ENCODE measurements around the gene DTNB. TPM values are rescaled to one million over a fixed set of nuclear protein-coding genes. Genes with fewer than 3 reads are reported as not detected.

Gene DTNB
- total RNA-seq, 4 donors from 2014 or later, result 3.0 to 7.5 (median 4.3) TPM

DNA sequence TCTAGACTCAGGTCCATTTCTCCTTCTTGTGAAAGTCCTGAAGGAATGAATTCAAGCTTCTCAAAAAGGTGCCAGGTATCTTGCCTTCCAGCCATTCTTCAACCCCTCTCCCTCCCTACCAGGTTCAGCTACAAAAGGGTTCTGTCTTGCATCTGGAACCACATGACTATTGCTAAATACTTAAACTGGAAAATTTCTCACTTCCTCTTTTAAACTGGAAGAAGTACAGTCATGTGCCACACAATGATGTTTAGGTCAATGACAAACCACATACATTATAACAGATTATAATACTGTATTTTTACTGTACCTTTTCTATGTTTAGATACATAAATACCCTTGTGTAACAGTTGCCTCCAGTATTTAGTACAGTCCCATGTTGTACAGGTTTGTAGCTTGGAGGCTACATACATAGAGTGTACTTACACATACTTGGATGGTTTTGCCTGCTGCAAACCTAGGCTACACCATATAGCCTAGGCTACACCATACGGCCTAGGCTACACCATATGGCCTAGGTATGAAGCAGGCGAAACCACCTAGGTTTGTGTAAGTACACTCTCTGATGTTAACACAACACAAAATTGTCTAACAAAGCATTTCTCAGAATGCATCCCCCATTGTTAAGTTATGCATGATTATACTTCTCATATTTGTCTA, 189.6 kb downstream of the DTNB start:
- 100% methylated on average over 2 of the region's 2 CpGs for WGBS
- Histone ChIP-seq H3K4me3 (no peak overlapping the region), H3K36me3 (no peaks in the 10 kb centered on the region), H3K27me3 (no peaks in the 10 kb centered on the region), H3K4me1 (no peaks in the 10 kb centered on the region), H3K9me3 (no peaks in the 10 kb centered on the region), H3K27ac (replicated peaks in 1 of 4) (no peak overlapping the region)
- intact Hi-C loops (cut with DNase I), result no loop called here
- TF ChIP-seq POLR2A (IDR thresholded peaks at IDR 0.05; ENCODE audit: low read depth) (no peak), EP300 (IDR thresholded peaks at IDR 0.05) (no peak), POLR2AphosphoS5 (IDR thresholded peaks at IDR 0.05) (no peak)
- TF ChIP-seq, protein P1, sequence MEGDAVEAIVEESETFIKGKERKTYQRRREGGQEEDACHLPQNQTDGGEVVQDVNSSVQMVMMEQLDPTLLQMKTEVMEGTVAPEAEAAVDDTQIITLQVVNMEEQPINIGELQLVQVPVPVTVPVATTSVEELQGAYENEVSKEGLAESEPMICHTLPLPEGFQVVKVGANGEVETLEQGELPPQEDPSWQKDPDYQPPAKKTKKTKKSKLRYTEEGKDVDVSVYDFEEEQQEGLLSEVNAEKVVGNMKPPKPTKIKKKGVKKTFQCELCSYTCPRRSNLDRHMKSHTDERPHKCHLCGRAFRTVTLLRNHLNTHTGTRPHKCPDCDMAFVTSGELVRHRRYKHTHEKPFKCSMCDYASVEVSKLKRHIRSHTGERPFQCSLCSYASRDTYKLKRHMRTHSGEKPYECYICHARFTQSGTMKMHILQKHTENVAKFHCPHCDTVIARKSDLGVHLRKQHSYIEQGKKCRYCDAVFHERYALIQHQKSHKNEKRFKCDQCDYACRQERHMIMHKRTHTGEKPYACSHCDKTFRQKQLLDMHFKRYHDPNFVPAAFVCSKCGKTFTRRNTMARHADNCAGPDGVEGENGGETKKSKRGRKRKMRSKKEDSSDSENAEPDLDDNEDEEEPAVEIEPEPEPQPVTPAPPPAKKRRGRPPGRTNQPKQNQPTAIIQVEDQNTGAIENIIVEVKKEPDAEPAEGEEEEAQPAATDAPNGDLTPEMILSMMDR (IDR thresholded peaks at IDR 0.05), result no peak
- DNase-seq (ENCODE audit: extremely low spot score), result no peak

DNA sequence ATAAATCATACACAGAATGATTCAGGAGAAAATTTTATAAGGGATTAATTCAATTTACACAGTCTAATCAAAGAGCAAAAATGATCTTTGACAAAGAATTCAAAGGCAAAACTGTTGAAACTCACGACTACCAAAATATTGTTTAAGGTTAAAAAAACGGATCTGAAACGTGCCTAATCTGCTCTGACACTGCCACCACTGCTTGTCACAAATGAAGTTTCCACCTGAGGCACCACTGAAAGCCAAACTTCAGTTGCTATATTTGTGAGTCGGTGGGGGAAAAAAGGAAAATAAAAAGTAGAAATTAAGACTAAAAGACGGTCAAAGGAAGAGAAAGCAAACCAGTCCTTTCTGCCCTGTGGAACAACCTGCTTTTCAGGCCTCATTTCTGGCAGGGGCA, 191.0 kb downstream of the DTNB start:
- no peaks in the 10 kb centered on the region for H3K9me3 ChIP-seq
- no peaks in the 10 kb centered on the region for H3K4me1 ChIP-seq
- DNase-seq (ENCODE audit: extremely low spot score), result no peak
- H3K27ac ChIP-seq (replicated peaks in 1 of 4), result no peak overlapping the region
- intact Hi-C loops (cut with DNase I), result no loop called here
- no peak overlapping the region for H3K4me3 ChIP-seq
- H3K27me3 ChIP-seq, result no peaks in the 10 kb centered on the region
- 68% methylated on average over 5 of the region's 5 CpGs for WGBS
- no peaks in the 10 kb centered on the region for H3K36me3 ChIP-seq
- TF ChIP-seq, protein P1 (IDR thresholded peaks at IDR 0.05), result no peak

DNA sequence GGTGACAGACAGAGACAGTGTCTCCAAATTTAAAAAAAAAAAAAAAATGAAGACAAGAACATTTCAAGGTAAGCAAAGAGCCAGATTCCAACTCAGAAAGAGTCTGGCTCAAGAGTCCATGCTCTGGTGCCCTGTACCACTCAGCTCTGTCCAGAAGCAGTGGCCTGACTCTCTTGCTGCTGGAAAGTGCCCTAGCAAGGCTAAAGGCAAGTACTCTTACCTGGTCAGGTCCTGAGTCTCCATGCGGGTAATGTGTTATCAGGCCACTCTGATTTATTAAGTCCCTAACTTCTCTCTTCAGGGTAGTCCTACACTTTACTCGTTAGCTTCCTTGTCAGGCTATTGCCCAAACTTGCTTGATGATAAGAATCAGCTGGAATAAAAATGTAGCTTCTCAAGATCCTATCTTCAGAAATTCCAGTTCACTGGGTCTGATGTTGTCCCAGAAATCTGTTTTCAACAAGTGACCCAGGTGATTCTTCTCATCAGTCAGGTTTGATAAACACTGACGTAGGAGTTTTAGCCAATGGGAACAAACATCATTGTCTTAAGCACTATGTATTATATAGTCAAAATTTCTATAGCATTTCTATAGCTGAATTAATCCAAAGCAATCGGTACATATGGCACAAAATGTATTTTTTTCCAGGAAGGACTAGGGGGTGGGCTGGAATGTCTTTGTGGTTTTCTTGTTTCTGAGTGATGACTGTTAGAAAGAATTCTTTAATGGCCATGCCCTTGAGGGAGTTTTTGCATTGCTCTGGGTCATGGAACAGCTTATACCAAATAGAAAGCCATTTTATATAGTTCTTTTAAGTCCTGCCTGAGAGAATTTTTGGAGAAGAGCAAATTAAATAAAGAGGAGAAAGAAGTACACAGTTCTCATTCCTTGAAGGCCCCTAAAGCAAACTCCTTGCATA, 191.7 kb downstream of the DTNB start:
- WGBS, result 75% methylated on average over 4 of the region's 4 CpGs
- no peak for TF ChIP-seq POLR2A (IDR thresholded peaks at IDR 0.05; ENCODE audit: low read depth)
- no peak for TF ChIP-seq EP300 (IDR thresholded peaks at IDR 0.05)
- Histone ChIP-seq H3K27me3 (no peaks in the 10 kb centered on the region), H3K9me3 (no peaks in the 10 kb centered on the region), H3K27ac (replicated peaks in 1 of 4) (no peak overlapping the region), H3K4me1 (no peaks in the 10 kb centered on the region), H3K36me3 (no peaks in the 10 kb centered on the region), H3K4me3 (no peak overlapping the region)
- no peak for DNase-seq (ENCODE audit: extremely low spot score)
- intact Hi-C loops (cut with DNase I), result no loop called here

DNA sequence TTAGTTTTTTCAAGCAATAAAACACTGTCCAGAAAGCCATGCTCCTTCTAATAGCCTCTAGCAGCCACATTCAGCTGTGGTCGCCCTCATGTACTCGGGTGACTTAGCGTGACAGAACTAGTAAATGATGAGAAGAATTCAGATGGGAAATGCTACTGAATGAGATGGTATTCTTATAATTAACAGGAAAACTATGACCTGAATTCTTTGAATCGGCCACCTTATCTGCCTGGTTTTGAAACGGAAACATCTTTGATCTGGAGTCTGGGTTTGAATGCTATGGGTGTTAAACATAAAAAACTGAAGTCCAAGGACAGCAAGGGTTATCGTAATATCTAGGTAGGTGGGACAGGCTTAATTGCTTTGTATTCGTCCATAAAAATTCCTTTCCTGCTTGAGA, 192.8 kb downstream of the DTNB start:
- TF ChIP-seq POLR2A (IDR thresholded peaks at IDR 0.05; ENCODE audit: low read depth) (no peak), POLR2AphosphoS5 (IDR thresholded peaks at IDR 0.05) (no peak), EP300 (IDR thresholded peaks at IDR 0.05) (no peak)
- TF ChIP-seq, protein P1 (IDR thresholded peaks at IDR 0.05), result no peak
- Histone ChIP-seq H3K4me3 (no peak overlapping the region), H3K36me3 (no peaks in the 10 kb centered on the region), H3K27ac (replicated peaks in 1 of 4) (no peak overlapping the region), H3K4me1 (no peaks in the 10 kb centered on the region), H3K9me3 (peaks cover 0 to 10% (median 7%) of the 10 kb centered on the region in 4 donors), H3K27me3 (no peaks in the 10 kb centered on the region)
- DNase-seq (ENCODE audit: extremely low spot score), result no peak
- 96% methylated on average over 7 of the region's 7 CpGs for WGBS
- intact Hi-C loops (cut with DNase I), result no loop called here

DNA sequence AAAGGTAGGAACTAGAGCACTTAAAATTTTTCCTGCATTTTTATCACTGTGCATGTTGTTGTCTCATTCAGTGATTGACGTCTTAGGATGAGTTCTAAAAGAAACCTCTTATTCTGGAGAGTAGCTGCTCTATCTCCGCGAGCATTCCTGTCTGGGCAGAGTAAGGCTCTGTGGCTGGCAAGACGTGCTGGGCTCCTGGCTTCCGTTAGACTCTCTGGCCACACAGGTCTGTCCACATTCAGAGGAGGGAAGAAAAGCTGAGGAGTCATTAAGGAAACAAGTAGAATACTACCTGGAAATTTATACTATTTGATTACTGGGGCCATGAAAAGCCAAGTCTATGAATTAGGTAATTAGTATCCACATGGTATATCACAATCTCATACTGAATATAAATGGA, 193.6 kb downstream of the DTNB start:
- intact Hi-C loops (cut with DNase I), result no loop called here
- 89% methylated on average over 5 of the region's 5 CpGs for WGBS
- H3K9me3 ChIP-seq, result peaks cover 0 to 14% (median 12%) of the 10 kb centered on the region in 4 donors
- H3K4me3 ChIP-seq, result no peak overlapping the region
- DNase-seq (ENCODE audit: extremely low spot score), result no peak
- H3K27ac ChIP-seq (replicated peaks in 1 of 4), result no peak overlapping the region
- H3K4me1 ChIP-seq, result no peaks in the 10 kb centered on the region
- H3K36me3 ChIP-seq, result peaks cover 0 to 5% (median 0%) of the 10 kb centered on the region in 4 donors
- TF ChIP-seq EP300 (IDR thresholded peaks at IDR 0.05), result no peak
- no peak for TF ChIP-seq POLR2AphosphoS5 (IDR thresholded peaks at IDR 0.05)
- TF ChIP-seq, protein P1 (IDR thresholded peaks at IDR 0.05), result no peak
- no peak for TF ChIP-seq POLR2A (IDR thresholded peaks at IDR 0.05; ENCODE audit: low read depth)
- H3K27me3 ChIP-seq, result no peaks in the 10 kb centered on the region

Data from esophagus muscularis mucosa (tissue), 4 donors.